Measurements from ENCODE around the gene G3BP2.
"Not testable (repeated sequence)": the region's sequence is repeated elsewhere in the genome, so short reads cannot be mapped to it uniquely, and the experiment has no call there.

G3BP2 gene

DNA sequence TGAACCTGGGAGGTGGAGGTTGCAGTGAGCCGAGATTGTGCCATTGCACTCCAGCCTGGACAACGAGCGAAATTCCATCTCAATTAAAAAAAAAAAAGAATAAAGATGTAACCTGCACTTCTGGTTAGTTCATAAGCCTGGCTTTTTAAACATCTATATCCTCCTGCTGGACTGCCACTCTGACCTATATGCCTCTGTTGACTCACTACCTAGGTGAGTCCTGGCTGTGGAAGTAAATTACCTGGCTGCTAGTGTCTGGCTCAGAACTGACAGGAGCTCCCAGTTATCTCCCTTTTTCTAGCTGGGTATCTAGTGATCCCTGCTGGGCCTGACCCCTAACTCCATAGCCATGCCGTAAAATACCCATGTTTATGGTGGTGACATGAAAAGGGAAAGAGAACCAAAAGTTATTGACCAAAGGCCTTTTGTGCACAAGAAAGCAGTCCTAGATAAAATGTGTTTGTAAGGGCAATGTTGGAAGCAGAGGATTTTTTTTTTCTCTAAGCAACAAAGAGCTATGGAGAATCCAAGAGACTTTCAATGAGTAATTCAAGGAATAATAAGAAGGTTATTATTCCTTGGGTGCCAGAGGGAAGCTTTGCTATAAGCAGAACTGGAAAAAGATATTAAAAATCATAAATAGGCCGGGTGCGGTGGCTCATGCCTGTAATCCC, 10.4 kb upstream of the G3BP2 start:
- DNase-seq (ENCODE audit: low spot score) = no peak

DNA sequence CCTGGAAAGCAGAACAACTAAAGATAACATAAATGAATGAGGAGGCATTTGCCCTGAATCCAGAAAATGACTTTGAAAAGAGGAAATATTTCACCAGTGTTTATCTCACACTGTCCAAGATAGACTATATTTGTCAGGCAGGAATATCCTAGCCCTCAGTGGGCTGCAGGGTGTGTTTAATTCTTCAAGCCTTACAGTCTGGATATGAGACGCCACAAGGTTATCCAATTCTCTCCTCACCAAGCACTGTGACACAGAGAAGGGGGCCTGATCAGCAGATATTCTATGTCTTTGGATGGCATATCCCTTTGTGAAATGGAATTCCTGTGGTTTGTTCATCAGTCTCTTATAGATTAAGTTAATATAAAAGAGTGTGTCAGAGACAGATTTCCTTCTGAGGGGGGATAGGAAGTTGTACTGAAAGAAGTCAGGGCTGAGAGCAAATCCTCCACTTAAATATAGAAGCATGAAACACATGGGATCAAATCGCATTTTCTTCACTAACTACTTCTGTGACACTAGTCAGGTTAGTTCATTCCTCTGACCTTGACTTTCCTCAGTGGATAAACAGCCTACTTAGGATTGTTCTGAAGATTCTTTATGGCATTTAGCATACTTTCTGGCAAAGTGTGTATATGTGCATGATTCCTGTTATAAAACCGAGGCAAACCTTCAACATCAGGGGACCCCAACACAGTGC, 6.8 kb upstream of the G3BP2 start:
- no peak for DNase-seq (ENCODE audit: low spot score)

DNA sequence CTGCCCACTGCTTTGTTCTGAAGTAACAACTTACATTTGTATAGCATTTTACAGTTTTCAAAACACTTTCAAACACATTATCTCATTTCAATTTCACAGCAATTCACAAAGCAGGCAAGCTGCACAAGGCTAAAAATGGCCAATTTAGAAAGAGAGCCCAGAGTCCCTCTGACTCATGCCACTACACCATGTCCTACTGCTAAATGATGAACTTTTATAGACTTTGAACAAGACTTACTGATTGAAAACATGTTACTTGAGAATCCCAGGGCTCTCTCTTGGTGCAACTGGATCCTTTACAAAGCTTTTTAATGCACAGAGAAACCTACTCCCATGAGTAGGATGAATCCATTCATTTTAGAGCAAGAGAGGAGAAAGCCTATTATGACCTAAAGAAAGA, 5.8 kb upstream of the G3BP2 start:
- DNase-seq (ENCODE audit: low spot score) = no peak

DNA sequence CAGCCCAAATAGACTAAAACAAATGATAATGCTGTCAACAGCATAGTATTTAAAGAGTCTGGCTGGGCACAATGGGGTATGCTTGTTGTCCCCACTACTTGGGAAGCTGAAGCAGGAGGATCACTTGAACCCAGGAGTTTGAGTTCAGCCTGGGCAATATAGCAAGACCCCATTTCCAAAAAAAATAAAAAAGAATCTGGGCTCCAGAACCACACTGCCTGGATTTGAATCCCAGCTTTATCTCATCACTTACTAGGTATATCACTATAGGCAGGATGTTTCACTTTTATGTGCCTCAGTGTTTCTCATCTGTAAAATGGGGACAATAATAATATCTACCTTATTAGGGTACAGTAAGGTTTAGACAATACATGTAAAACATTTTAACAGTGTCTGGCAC, 5.3 kb upstream of the G3BP2 start:
- DNase-seq (ENCODE audit: low spot score) = no peak

DNA sequence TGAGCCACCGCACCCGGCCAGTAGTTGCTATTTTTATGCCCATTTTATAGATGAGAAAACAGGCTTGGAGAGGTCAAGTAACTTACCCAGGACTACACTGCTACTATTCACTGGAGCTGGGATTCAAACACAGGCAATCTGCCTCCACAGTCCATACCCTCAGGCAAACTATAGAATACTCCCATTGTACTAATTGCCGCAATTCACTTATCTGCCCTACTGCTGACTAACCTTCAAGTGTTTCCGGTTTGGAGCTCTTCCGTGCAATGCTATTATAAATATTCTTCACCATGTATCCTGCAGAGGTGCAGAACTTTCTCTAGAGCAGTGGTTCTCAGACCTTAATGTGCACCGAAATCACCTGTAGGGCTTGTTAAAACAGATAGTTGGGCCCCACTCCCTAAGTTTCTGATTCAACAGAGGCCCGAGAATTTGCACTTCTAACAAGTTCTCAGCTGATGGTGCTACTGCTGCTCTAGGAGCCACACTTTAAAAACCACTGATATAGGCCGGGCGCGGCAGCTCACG, 1.9 kb upstream of the G3BP2 start:
- no peak for DNase-seq (ENCODE audit: low spot score)

DNA sequence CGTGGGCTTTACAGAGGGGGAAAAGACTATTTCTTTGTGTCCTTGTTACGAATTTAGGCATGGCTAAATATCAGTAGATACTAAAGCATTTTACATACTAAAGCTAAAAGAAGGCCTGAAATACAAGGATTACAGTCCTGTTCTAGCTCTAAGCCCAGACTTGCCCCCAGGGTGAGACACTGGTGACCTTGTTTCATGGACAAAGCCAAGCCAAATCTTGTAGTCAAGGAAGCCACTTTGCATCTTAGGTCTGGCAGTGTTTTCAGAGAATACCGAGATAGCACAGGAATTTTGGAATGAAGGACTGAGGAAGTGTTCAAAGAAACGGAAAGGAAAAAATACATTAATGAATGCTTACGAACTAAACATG, 733 bp upstream of the G3BP2 start:
- DNase-seq (ENCODE audit: low spot score) = no peak

DNA sequence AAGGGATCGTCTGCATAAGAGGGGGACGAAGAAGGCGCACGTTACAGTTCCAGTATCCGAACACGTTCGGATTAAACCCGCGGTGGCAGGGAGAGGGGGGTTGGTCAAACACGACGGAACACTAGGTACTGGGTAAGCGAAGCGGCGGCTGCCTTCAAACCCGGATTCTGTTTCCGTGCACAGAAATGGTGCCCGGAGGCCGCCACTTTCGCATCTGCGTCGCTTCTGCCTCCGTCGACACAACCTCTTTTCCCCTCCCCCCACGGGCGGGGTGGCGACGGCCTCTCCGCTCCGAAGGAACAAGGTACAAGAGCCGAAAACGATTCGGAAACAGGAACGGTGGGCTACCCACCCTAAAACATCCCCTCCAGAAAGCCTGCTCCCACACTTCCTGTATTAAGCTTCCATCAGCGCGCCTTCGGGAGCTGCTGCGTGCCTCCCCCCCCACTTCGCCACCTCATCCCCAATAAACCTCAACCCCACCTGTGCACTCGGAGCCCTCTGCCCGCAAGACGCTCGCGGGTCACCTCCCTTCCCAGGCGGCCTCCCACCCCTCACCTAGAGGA, 667 bp downstream of the G3BP2 start:
- peak; percentile 47 for DNase-seq (ENCODE audit: low spot score)

DNA sequence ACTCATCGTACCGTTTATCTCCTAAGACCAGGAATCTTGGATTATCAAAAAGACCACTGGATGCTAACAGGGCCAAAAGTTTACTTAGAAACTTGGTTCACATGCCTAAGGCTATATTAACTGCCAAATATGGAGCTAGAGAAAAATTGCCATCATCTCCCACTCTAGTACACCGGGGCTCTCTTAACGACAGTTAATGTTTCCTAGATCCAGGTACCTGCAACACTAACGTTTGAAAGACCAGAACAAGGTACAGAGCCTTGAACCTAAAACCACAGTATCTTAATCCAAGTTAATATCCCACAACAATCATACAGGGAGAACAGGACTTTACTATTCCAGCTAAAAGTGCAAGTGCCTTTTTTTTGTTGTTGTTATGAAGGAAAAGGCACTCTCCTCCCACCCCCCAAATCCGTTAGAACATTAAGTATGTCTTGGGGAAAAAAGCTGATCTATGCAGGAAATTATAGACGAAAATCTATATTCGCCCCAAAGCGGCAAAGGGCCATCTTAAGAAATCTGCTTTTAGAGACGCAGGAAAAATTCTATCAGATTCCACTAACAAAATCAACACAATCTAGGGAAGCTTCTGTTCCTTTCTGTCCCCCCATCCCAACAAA, 1.3 kb downstream of the G3BP2 start:
- no peak for DNase-seq (ENCODE audit: low spot score)

DNA sequence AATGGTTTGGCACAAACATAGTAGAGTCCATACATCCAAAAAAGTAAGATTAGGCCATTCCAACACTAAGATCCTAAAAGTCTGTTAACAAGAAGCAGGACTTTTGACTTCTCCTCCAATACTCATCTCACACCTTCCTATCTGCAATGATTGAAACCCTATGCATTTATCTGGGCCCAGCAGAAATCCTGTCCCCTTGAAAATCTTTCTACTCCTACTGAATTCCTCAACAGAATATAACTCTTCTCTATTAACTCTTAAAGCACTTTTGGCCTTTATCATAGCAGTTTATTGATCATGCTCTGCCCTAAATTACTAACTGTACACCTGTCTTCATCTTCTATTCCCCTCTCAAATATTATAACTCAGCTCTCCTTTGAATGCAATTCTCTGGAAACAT, 4.6 kb downstream of the G3BP2 start:
- DNase-seq (ENCODE audit: low spot score) = no peak

DNA sequence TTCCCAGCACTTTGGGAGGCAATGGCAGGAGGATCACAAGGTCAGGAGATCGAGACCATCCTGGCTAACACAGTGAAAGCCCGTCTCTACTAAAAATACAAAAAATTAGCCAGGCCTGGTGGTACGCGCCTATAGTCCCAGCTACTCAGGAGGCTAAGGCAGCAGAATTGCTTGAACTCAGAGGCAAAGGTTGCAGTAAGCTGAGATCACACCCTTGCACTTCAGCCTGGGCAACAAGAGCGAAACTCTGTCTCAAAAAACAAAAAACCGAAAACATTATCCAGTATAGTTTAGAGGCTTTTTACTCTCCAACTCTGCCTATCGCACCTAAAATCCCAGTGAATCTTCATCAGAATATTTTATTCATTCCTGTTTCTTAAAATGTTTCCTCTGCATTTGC, 5.6 kb downstream of the G3BP2 start:
- DNase-seq (ENCODE audit: low spot score) = not testable (repeated sequence)

DNA sequence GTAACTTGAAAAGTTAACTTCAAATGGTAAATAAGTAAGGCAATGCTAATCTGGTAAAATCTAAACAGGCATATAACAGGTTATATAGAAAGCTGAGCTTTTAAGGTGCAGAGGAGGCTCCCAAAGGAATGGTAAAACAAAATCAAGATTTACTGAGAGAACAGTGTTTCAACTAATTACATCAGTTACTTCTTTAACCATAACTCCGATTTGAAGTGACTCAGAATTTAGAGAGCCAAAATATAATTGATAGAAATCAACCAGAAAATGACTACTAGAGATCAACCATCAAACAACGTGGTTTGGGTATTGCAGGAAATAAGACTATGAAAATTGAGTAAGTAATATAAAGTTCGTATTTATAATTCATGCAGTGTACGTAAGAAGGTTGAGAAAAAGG, 6.9 kb downstream of the G3BP2 start:
- no peak for DNase-seq (ENCODE audit: low spot score)

DNA sequence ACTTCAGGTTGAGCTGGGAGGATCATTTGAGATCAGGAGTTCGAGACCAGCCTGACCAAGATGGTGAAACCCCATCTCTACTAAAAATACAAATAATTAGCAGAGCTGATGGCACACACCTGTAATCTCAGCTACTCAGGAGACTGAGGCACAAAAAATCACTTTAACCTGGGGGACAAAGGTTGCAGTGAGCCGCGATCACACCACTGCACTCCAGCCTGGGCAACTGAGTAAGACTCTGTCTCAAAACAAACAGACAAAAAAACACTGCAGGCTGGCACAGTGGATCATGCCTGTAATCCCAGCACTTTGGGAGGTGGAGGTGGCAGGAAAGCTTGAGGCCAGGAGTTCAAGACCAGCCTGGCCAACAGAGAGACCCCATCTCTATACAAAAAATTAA, 8.6 kb downstream of the G3BP2 start:
- DNase-seq (ENCODE audit: low spot score) = not testable (repeated sequence)

DNA sequence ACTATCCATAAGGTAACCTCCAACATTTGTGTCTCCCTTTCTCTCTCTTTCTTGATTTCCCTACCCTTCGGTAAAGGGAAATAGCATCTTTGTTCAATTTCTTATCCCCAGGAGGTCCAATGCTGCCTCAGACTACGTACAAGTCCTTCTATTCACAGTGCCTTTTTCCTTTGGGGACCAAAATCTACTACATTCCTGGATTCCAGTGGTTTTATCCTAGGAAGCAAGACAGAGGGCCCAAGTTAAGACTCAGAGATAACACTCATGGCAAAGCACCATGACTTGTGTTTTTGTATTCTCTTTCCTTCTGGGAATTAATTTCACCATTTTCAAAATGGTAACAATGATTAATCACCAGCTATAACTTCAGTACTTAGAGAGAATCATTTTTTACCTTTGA, 10.6 kb downstream of the G3BP2 start:
- DNase-seq (ENCODE audit: low spot score) = no peak

DNA sequence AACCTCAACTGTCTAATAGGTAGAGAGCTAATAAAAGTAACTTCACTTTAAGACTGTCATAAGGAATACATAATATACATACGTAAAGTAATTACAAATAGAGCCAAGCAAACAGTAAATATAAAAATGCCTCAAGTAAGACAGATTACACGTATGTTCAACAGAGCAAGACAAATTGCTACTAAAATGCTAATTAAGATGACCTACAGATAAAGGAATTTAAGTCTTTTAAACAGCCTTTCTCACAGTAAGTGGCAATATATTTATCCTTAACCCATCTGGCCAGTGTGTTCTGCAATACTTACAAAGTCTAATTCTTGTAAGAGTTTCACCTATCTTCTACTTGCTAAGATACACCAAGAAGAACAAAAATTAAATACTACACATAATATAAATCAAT, 12.7 kb downstream of the G3BP2 start:
- DNase-seq (ENCODE audit: low spot score) = no peak

DNA sequence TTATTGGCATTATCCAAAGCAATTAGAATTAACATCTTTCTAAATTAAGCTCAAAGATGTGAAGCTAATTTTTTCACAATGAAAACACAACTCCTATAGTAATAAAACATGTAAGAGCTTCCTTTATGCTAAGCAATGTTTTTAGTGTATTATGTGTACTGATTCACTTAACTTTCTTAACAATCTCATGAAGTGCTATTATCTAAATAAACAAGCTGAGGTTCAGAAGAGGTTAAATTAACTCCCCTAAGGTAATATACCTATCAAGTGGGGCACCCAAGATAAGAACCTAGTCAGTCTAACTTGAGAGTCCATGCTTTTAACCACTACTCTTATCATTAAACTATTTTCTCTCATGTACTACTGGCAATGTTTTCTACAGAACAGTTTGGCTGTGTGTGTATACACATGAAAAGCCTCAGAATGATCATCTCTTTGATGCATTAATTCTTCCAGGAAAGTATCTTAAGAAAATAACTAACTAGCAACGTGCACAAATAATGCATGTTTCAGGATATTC, 13.6 kb downstream of the G3BP2 start:
- DNase-seq (ENCODE audit: low spot score) = no peak

DNA sequence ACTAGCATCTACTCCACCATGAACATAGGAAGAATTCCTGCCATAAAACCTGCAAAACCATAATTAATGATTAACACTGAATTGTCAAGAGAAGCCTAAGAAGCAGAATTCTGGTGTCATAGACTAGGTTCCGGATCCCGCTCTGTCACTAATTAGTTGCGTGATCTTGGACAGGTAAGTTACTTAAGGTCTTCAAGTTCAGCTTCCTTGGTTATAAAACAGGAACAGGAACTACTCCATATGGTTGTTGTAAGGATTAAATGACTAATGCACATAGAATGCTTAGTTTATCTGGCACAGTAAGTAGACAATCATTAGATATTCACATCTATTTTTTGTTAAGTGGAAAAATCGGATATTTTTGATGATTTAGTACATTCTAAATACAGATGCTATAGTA, 14.3 kb downstream of the G3BP2 start:
- no peak for DNase-seq (ENCODE audit: low spot score)

DNA sequence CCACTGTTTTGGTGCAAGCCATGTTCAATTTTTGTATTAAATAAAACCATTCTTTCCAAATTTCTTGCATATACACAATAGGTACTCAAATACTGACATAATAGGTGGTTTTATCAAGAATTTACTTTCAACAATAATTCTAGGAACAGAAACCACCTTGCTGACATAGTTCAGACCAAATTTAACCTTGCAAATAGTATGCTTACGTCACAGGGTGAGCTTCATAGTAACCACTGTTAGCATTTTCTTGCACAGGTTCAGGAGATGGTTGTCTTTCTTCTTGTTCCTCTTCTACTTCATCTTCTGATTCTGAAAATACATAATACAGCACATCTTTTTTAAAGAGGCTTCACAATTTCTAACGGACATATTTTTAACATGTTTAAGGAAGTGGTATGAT, 17.6 kb downstream of the G3BP2 start:
- DNase-seq (ENCODE audit: low spot score) = no peak

DNA sequence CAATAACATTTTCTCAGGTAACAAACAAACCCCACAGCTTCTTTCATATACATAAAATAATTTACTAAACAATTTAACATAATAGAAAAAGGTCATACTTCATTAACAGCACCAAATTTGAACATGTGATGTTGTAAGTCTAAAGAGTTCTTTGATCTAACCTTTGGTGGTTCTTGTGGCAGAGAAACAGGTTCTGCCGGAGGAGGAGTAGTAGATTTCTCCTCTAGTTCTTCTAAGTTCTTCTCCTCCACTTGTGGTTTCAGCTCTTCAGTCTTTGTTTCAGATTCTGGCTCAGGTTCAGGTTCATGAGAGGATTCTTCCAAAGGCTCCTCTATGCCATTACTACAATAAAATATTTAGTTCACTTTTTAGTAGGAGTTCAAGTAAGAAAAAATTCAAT, 18.3 kb downstream of the G3BP2 start:
- no peak for DNase-seq (ENCODE audit: low spot score)

DNA sequence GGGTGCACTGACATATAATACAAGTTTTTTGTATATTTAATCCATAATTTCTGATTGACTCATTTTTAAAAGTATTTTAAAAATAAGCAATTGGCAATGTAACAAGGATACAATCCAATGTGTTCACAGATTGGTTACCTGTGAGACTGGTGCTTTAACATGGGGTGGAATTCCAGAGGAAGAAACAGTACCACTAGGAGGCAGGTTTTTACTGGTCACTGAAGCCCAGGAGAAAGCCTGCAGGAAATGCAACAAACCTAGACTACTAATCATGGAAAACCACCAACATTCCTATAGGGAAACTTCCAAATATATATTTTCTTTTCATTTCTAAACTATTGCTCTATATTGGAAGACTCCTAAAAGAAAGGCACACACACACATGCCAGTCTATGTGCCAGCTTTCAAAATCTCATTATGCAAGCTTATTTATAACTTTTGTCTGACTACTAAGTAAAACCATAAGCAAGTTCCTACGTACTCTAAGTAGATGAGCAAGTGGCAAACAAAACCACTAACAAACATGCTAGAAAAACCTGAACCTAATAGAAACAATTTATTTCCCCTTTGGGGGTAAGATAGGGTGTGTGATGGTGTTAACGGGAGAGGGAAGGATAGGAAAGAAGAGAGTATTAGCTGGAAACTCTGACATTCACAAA, 19.2 kb downstream of the G3BP2 start:
- DNase-seq (ENCODE audit: low spot score) = peak; percentile 40

DNA sequence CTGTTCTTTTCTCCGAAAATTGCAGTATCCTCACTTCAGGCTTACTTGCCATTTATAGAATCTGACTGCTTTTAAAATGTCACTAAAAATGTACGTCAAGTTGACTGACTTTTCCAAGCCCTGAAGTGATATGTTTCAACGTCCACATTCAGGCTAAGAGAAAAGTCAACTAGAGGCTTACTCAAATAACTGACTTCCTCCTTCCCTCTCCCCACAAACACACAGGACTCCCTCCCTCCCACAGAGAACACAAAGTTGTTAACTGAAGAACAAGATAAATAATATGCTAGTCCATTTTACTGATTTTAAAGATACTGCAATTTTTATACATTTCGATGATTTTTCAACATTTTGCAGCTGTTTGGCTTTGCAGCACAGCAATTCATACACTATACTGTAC, 29.1 kb downstream of the G3BP2 start:
- no peak for DNase-seq (ENCODE audit: low spot score)

DNA sequence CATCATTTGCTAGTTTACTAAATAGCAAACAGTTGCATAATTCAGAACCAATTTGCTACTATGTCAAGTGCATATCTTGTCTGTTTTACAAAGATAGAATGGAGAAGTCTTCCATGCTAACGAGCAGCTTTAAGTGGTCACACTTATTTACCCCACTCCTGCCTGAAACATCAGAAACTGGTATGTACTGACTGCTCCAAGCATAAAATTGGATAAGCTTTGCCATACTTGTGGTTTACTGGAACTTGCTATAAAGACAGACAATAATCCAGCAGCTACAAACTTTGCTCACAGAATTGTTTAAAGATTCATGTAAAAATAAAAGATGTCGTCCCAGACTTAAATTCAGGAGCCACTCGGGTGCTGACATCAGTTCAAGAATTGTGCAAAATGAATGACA, 29.6 kb downstream of the G3BP2 start:
- peak; percentile 5 for DNase-seq (ENCODE audit: low spot score)

DNA sequence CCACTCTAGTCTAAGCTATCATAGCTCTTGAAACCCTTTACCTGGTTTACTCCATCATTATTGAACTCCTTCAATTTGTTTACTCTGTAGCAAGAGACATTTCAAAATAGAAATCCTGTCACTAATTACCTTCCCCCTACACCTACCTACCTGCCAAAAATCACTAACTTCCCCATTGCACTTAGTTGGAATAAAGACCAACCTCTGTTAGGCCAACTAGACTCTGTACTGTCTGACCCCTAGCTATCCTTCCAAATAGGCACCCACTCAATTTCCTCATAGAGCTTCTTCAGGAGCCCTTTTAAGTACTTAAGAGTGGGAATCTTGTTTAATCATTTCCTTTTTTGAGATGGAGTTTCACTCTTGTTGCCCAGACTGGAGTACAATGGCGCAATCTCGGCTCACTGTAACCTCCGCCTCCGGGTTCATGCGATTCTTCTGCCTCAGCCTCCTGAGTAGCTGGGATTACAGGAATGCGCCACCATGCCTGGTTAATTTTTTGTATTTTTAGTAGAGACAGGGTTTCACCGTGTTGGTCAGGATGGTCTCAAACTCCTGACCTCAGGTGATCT, 34.0 kb downstream of the G3BP2 start:
- no peak for DNase-seq (ENCODE audit: low spot score)

Data from AG08395 (cell line).